GM18526 (cell line): ENCODE data around the gene HOXA10.

ENCODE experiments used
- POLR2A ChIP-seq: IDR thresholded peaks from 3 replicates; pipeline ENCODE4 v1.6.1; 2011; ENCODE audit not compliant: insufficient read length; ENCODE audit errors: extremely low read depth

The HOXA10 gene

DNA sequence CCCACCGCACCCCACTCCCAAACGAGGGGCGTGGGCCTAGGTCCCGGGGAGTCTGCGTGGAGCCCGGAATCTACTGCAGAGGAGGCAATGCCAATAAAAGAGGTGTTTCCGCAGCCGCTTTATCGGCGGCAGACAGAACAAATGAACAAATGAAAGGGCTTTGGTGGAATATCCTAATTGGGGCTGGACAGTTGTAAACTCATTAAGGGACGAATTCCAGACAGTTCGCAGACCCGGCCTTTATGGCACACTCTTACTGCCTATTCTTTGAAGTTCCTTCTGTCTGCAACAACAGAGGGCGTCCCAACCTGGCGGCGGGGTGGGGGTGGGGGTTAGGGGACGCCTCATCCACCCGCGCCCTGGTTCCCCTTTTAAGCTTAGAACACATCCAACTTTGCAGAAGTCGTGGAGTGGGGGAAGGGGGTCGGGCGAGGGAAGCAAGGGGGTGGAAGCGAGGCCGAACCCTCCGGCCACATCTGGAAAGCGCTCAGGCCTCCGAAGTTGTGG, 12.9 kb downstream of the HOXA10 start:
- TF ChIP-seq POLR2A = no peak

DNA sequence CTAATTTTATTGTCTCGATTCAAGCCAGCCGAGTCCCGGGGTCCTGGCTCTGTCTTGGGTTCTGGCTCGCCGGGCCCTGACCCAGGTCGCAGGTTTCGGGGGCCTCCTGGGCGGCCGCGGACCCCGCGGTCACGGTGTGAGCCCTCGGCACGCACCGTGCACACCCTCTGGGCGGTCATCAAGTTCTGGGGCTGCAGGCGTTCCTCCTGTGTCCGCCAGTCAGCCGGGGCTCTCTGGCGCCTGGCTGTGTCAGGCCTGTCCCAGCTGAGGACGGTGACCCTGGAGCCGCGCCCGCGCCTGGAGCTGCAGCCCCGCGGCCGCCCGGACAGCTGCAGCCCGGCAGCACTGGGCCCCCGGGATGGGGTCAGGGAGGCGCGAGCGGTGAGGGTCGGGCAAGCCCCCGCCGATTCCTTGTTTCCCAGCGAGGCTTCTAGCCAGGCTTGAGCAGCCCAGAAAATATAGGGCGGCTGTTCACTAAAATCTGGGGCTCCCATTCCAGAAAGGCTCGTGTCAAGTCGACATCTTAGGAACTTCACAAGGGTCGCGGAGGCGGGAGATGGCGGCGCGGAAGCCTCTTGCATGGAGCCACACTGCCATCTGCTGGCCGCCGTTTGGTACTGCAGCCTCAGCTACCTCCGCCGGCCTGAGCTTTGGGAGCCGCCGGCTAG, 13.4 kb downstream of the HOXA10 start:
- no peak for TF ChIP-seq POLR2A

DNA sequence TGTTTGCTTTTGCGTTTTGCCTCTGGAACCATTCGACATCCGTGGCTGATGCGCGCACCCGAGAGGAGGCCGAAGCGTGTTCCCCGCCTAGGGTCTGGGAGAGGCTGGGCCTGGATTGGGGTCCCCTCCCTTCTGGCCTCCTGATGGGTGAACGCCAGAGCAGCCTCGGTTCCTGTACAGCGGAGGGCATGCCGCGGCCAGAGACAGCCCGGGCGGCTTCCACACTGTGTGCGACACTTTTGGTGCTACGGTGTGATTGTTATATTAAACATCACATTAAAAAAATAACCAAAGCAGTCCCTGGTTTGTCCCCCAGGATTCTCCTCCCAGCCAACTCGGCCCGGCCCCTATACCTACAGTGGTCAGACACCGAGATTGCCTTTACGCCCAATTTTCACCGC, 14.0 kb downstream of the HOXA10 start:
- TF ChIP-seq POLR2A = no peak

DNA sequence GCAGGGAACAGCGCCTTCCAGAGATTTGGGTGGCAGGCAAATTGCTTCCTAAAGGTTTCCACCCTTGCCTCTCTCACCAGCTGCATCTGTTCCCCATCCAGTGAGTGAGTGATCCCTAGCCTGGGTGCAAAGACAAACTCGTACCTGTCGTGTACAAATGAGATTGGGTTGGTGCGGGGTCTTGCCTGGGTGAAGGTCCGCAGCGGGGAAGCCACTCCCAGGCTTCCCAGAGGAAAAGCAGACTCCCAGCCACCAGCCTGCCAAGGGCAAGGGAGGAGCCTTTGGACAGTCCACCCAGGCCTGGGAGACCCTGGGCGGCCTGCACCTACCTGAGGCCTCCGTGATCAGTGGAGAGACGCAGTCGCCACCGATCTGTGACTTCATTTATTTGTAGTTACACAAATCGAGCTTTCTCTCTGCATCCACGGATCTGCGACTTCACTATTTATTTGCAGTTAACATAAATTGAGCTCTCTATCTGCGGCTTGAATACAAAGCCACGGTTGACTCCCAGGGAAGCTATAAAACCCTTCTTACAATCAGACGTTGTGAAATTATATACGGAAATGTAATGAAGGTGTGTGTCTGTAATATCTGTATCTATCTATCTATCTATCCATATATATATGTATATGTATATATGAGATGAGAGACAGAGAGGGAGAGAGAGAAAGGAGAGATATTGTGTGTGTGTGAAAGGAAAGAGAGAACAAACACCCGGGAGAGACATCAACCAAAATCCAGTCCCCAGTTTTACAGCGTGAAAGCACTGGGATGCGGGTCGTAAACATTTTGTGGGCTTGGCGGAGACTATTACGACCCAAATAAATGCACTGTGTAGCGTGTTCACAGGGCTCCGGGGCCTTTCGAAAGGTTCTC, 14.6 kb downstream of the HOXA10 start:
- TF ChIP-seq POLR2A = no peak

DNA sequence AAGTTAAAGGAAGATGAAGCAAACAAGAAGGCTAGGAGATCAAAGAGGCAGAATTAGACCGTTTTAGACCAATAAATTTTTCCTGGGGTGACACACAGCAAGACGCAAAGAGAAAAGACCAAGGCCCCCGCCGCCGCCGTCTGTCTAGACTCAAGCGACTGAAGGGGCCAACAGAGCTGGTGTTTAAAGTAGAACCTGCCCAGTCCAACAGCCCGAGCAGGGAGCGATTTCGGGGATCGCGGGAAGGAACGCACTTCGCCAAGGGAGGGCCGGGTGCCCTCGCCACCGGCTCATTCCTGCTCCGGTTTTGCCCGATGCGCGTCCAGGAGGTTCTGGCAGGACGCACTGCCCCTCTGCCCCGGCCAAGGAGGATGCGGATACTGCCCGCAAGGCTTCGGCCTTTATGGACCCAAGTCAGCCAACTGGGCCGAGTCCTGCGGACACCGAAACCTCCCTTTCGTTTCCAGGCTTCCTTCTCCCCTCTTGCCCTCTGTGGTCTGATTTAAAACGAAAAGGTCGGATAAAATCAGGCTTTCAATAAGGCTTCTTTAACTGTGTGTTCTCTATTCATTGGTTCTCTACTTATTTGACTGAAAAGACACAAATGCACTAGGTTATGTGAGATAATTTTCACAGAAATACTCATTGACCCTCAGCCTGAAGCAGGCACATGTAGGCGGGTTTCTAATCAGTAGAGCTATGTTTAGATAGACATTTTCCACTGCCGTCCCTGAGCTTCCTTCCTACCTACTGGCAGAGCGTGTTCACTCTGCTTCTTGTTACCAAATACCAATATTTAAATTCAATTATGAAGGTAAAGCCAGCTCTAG, 15.5 kb downstream of the HOXA10 start:
- no peak for TF ChIP-seq POLR2A

DNA sequence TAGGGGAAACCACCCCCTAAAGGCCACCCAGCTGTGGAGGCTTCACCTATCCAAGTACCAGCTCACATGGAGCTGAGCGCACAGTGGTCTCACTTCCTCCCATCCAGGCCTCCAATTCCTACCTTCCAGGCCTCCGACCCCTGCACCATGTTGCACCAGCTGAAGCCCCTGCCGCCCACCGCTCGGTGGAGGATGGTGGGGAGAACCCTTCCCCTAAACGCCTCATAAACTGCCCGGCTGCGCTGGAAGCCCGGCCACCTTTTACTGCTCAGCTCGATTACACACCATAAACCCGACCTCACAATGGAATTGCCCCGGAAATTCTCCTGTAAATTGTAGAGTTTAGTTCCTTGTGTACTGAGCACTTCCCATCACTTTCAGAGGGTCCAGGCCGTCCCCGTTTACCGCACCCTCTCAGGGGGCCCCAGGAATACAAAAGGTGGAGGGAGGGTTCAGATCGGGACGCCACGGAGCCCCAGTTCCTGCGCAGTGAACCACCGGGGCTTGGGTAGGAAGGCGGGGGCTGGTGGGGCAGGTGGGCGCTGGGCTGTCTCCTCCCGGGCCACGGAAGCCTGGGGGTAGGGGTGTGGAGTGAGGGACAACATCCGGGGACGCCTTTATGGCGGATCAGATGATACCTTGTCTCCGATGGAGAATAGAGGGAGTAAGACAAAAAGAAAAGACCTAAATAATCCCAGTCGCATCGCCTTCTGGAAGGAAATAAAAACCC, 16.3 kb downstream of the HOXA10 start:
- TF ChIP-seq POLR2A = no peak

DNA sequence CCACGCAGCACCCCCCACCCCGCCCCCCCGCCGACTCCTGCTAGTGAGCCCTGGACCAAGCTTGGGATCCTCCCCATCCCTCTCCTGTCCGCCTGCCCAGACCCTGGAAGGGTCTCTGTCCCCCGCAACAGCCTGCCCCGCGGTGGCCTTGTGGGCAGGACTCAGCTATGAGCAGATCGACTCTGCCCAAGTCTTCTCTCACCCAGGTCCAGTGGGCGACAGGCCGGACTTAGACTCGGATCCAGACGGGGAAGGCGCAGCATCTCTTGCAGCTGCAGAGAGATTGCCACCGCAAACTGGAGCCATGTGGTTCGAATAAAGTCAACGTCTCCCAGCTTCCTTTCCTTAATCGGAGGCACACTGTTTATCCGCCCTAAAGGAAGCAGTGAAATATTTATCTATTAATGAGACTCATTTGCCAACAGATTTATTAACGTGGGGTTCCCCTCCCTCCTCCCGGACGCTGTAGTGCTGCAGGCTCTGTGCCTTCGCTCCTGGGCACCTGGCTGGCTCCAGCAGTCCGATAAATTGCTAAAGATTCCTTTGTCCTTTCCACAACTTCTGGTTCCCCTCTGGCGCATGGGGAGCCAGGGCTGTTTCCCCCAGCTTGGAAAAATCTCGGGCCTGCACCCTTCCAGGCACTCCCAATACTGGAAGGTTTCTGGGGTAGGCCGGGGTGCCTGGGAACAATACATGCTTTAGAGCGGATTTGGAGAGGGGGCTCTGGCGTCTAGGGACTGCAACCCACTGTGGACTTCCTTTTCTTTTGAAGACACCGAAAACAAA, 17.0 kb downstream of the HOXA10 start:
- no peak for TF ChIP-seq POLR2A

DNA sequence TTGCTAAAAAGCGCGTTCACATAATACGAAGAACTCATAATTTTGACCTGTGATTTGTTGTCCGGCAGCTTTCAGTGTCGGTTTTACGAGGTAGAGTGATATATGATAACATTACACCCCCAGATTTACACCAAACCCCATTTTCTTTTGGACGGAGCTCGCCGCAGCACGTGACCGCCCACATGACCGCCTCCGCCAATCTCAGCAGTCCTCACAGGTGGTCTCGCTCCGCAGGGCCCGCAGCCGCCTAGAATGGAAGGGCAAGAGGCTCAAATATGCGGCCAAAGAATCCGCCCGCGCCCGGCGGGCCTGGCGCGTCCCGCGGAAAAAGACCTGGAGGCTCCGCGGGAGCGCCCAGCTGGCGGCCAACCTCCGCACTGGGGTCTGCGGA, 17.6 kb downstream of the HOXA10 start, which contains the start of gene HOXA7:
HOXA7 (minus strand) TSS at position 168 of the 391 bp plus-strand sequence; CDS start at position 38, 130 bp downstream.
- TF ChIP-seq POLR2A = no peak

DNA sequence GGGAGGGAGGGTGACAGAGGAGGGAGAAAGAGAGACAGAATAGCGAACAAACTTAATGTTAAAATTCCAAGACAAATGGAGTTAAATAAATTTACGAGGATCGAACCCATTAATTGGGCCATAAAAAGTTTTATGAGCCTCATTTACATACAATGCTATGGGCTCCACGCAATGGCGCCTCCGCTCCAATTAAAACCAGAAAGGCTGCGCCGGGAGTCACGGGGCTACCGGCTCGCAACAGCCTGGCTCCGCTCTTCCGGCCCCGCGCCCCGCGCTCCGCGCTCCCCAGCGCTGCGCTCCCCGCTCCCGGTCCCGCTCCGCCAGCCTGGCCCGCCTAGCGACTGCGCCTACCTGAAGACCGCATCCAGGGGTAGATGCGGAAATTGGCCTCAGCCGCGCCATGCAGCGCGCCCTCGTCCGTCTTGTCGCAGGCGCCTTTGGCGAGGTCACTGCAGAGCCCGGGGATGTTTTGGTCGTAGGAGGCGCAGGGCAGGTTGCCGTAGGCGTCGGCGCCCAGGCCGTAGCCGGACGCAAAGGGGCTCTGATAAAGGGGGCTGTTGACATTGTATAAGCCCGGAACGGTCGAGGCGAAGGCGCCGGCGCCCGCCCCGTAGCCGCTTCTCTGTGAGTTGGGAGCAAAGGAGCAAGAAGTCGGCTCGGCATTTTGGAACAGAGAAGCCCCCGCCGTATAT, 18.2 kb downstream of the HOXA10 start:
- no peak for TF ChIP-seq POLR2A

DNA sequence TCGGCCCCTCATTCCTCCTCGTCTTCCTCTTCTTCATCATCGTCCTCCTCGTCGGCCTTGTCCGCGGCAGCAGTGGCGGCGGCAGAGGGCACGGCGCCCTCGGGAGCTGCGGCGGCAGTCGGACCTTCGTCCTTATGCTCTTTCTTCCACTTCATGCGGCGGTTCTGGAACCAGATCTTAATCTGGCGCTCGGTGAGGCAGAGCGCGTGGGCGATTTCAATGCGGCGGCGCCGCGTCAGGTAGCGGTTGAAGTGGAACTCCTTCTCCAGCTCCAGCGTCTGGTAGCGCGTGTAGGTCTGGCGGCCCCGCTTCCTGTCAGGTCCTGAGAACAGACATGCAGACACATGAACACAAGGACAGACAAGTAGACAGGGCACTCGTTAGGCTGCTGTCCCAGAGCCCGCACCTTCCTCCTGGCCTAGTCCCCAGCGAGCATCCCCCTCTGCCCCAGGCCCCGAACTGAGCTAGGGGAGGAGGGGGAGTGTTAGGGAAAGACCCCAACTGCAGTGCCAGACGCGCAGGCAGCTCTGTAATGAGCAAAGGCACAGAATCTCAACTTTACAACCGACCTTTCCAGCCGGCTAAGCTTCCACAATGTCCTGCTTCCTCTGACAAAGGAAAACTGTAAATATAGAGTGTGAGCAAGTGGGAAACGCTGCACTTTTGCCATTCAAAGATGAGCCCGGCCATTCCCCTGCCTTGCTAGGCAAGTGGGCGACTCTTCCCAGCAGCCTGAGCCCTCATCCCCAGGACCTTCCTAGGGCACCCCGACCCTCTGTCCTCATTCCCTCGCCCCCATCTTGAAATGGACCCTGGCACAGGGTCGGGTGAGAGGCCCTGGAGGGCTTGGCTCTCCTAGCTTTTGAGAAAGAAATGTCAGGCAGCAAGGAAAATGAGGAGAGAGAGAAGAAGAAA, 19.0 kb downstream of the HOXA10 start:
- TF ChIP-seq POLR2A = no peak

DNA sequence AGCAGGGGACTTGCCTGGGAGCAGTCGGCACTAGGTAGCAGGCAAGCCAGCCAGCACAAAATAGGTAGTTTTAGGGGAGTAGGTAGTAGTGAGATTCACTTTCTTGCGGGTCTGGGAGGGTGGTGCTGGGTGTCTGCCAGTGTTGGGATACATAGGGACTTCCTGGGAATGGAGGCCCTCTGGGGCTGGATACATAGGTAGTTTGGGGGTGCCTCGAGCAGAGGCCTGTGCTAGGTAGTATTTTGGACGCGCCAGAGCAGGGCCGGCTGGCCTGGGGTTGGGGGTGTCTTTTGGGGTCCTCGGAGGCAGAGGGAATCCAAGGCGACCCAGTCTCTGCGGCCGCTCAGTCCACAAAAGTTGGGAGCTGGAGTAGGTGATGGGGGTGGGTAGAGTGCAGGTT, 19.8 kb downstream of the HOXA10 start:
- no peak for TF ChIP-seq POLR2A

DNA sequence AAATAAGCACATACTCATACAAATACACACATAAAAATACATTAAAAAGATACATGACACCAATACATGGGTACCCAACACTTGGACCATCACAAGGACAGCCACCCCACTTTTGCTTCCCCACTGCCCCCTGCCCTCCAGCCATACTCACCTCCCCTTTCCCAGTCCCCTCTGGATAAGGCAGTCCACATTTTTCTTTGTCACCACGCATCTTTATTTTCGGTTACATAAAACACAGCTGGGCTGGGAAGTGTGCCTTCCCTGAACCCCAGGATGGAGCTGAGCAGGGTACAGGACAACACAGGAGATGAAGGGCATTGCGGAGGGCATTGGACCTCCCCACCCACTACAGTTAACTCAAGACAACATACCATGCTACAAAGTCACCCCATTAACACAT, 20.6 kb downstream of the HOXA10 start:
- no peak for TF ChIP-seq POLR2A
